RWPE2 (cell line): Measurements from ENCODE around the gene ATP8B3.

Source experiments
- ATAC-seq: fragments of 200-7000 bp; cut with Tn5 transposase; 3 replicates; pipeline ENCODE4 v1.9.1; 2021; ENCODE audit warnings: low read depth
- DNase-seq: peaks from one replicate; pipeline ENCODE4 v3.0.0-alpha.2; 2020; ENCODE audit warnings: low spot score
- H3K27ac ChIP-seq: fragments of 450-650 bp; 2 replicates; pipeline ENCODE4 v1.5.1; 2017; ENCODE audit warnings: mild to moderate bottlenecking; ENCODE audit not compliant: poor library complexity, severe bottlenecking
- H3K27me3 ChIP-seq: fragments of 250-450 bp; sonication (Bioruptor Pico); 2 replicates; pipeline ENCODE4 v1.5.1; 2021; ENCODE audit warnings: mild to moderate bottlenecking, moderate library complexity; ENCODE audit not compliant: insufficient read depth, poor library complexity, severe bottlenecking
- H3K36me3 ChIP-seq: fragments of 250-450 bp; sonication (Bioruptor Pico); 2 replicates; pipeline ENCODE4 v1.5.1; 2020; ENCODE audit warnings: low read depth, mild to moderate bottlenecking, moderate library complexity
- H3K4me1 ChIP-seq: fragments of 250-450 bp; sonication (Bioruptor Pico); 2 replicates; pipeline ENCODE4 v1.5.1; 2021; ENCODE audit warnings: mild to moderate bottlenecking, moderate library complexity; ENCODE audit not compliant: insufficient read depth, poor library complexity, severe bottlenecking
- H3K4me3 ChIP-seq: fragments of 250-450 bp; sonication (Bioruptor Pico); 2 replicates; pipeline ENCODE4 v1.5.1; 2021; ENCODE audit warnings: mild to moderate bottlenecking, moderate library complexity; ENCODE audit not compliant: severe bottlenecking
- H3K9me3 ChIP-seq: fragments of 250-450 bp; sonication (Bioruptor Pico); 2 replicates; pipeline ENCODE4 v1.5.1; 2021; ENCODE audit warnings: mild to moderate bottlenecking, moderate library complexity; ENCODE audit not compliant: severe bottlenecking
- TF ChIP-seq, protein P1 (sequence below): fragments of 450-650 bp; IDR thresholded peaks from one replicate; pipeline ENCODE4 v1.5.1; 2017; ENCODE audit warnings: mild to moderate bottlenecking, moderate library complexity; ENCODE audit not compliant: poor library complexity, severe bottlenecking

Gene ATP8B3

DNA sequence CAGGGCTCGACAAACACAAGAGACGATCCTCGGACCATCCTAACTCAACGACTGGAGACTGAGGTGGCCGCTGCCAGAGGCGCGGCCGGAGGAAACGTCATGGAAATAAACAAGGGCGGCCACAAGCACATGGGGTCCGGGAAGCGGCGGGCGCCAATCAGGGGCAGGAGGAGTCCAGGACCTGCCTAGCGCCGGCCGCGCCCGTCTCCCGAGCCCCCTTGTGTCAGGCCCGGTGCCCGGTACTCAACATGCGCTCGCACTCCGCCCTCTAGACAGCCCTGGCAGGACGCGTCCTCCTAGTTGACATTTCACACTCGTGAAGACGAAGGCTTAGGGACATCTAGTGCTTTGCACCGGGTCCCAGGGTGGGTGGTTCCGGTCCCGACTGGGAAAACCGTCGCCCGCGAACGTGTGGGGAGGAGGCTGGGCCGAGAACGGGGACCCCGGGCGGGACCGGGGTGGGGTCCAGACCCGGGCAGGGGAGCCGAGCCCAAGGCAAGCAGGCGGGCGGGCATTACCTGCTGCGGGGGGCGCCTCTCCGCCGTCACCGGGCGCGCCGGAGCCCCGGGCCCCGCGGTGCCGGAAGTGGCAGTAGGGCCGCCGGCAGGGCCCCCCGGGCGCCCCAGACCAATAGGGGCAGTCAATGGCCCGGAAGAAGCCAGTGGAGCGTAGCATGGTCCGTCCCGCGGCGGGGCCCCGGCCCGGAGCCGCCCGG is 35.8 kb upstream of the ATP8B3 start:
- no peak for DNase-seq
- no peaks in the 10 kb centered on the region for H3K4me1 ChIP-seq
- H3K4me3 ChIP-seq, result peak overlapping the region; percentile 84
- H3K27ac ChIP-seq, result peak overlapping the region; percentile 81
- no peaks in the 10 kb centered on the region for H3K9me3 ChIP-seq
- peak; percentile 31; the same call in 1 of the 3 replicates for ATAC-seq
- H3K27me3 ChIP-seq, result no peaks in the 10 kb centered on the region
- TF ChIP-seq, protein P1, sequence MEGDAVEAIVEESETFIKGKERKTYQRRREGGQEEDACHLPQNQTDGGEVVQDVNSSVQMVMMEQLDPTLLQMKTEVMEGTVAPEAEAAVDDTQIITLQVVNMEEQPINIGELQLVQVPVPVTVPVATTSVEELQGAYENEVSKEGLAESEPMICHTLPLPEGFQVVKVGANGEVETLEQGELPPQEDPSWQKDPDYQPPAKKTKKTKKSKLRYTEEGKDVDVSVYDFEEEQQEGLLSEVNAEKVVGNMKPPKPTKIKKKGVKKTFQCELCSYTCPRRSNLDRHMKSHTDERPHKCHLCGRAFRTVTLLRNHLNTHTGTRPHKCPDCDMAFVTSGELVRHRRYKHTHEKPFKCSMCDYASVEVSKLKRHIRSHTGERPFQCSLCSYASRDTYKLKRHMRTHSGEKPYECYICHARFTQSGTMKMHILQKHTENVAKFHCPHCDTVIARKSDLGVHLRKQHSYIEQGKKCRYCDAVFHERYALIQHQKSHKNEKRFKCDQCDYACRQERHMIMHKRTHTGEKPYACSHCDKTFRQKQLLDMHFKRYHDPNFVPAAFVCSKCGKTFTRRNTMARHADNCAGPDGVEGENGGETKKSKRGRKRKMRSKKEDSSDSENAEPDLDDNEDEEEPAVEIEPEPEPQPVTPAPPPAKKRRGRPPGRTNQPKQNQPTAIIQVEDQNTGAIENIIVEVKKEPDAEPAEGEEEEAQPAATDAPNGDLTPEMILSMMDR, result no peak
- H3K36me3 ChIP-seq, result peaks cover 20% of the 10 kb centered on the region

- peak overlapping the region; percentile 84 for H3K4me3 ChIP-seq
- H3K36me3 ChIP-seq, result peaks cover 20% of the 10 kb centered on the region
- H3K4me1 ChIP-seq, result no peaks in the 10 kb centered on the region
- H3K9me3 ChIP-seq, result no peaks in the 10 kb centered on the region
- H3K27ac ChIP-seq, result peak overlapping the region; percentile 81
- DNase-seq, result no peak
- H3K27me3 ChIP-seq, result no peaks in the 10 kb centered on the region
- no peak for ATAC-seq
- TF ChIP-seq, protein P1, result no peak
These were observed 35.2 kb upstream of the ATP8B3 start for GRCh38 chr19:1847348-1847683.

DNA sequence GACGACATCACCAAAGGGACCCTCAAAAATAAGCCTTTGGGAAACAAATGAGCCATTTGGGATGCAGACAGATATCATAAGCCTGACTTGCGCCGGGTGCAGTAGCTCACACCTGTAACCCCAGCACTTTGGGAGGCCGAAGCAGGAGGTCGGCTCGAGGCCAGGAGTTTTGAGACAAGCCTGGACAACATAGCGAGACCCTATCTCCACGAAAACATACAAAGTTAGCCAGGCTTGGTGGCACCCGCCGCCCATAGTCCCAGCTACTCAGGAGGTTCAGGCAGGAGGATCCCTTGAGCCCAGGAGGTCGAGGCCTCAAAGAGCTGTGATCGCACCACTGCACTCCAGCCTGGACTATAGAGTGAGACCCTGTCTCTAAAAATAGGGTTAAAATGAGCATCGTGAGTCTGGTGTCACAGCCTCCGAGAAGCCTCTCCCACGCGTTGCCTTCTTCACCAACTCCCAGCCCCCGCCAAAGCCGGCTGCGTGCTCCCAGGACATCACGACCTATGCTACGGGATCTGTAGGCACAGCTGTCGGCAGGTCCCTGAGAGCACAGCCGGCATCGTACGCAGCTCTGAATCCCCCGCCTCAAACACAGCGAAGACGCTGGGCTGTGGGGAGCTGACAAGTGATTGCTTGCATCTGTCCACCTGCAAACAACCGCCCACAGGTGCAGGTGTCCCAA is 34.6 kb upstream of the ATP8B3 start:
- Histone ChIP-seq H3K9me3 (no peaks in the 10 kb centered on the region), H3K27me3 (no peaks in the 10 kb centered on the region), H3K4me3 (peak overlapping the region; percentile 84), H3K36me3 (peaks cover 20% of the 10 kb centered on the region), H3K4me1 (no peaks in the 10 kb centered on the region), H3K27ac (no peak overlapping the region)
- ATAC-seq, result no peak
- DNase-seq, result no peak
- TF ChIP-seq, protein P1, result no peak

- ATAC-seq (no peak), DNase-seq (no peak)
- Histone ChIP-seq H3K9me3 (no peaks in the 10 kb centered on the region), H3K36me3 (peaks cover 20% of the 10 kb centered on the region), H3K4me3 (no peak overlapping the region), H3K4me1 (no peaks in the 10 kb centered on the region), H3K27me3 (no peaks in the 10 kb centered on the region), H3K27ac (no peak overlapping the region)
- TF ChIP-seq, protein P1, result no peak
These were observed 33.6 kb upstream of the ATP8B3 start for GRCh38 chr19:1845642-1846041.

- no peak overlapping the region for H3K4me3 ChIP-seq
- H3K36me3 ChIP-seq, result peaks cover 20% of the 10 kb centered on the region
These were observed 33.0 kb upstream of the ATP8B3 start for GRCh38 chr19:1845125-1845515.

More at GRCh38 chr19:1845125-1845515, 33.0 kb upstream of the ATP8B3 start:
- Histone ChIP-seq H3K4me1 (no peaks in the 10 kb centered on the region), H3K27me3 (no peaks in the 10 kb centered on the region), H3K9me3 (no peaks in the 10 kb centered on the region), H3K27ac (no peak overlapping the region)
- ATAC-seq (no peak), DNase-seq (no peak)
- TF ChIP-seq, protein P1, result no peak
